ENCODE data around the gene ZNF728. TPM values are rescaled to one million over a fixed set of nuclear protein-coding genes. Genes with fewer than 3 reads are reported as not detected.

The ZNF728 gene
- total RNA-seq, 1 donor from 2014 or later: not detected

Other genes starting within 250 kb of the ZNF728 start
- gene ZNF99, start 219.0 kb downstream of the ZNF728 start, total RNA-seq: not detected in 2 replicates
- not detected in 2 replicates for gene ZNF723, start 170.9 kb downstream of the ZNF728 start, total RNA-seq
- gene ZNF730, start 113.8 kb upstream of the ZNF728 start, total RNA-seq: 2.3 and 2.4 TPM in 2 replicates
- gene ZNF724, start 247.2 kb upstream of the ZNF728 start, total RNA-seq: 3.2 and 3.4 TPM in 2 replicates

Data from osteocyte (in vitro differentiated cells).